GM23248 (cell line): Measurements from ENCODE around the gene IFNA7. TPM values are rescaled to one million over a fixed set of nuclear protein-coding genes. Genes with fewer than 3 reads are reported as not detected.
"Not testable (repeated sequence)": the region's sequence is repeated elsewhere in the genome, so short reads cannot be mapped to it uniquely, and the experiment has no call there.

ENCODE experiments used
- DNase-seq: peaks from one replicate; pipeline ENCODE4 v3.0.0-alpha.2; 2015
- H2AFZ ChIP-seq: fragments of 200-600 bp; sonication (generic); 2 replicates; pipeline ENCODE4 v1.6.1; 2016; ENCODE audit warnings: antibody characterized with exemption
- H3F3A ChIP-seq: fragments of 200-600 bp; sonication (generic); 2 replicates; pipeline ENCODE4 v1.6.1; 2016; ENCODE audit warnings: mild to moderate bottlenecking, antibody characterized with exemption, mixed run types; ENCODE audit not compliant: insufficient read depth
- H3K27ac ChIP-seq: fragments of 200-600 bp; sonication (generic); 2 replicates; pipeline ENCODE4 v1.5.1; 2016; ENCODE audit warnings: mild to moderate bottlenecking
- H3K27me3 ChIP-seq: fragments of 200-600 bp; sonication (generic); replicated peaks from 2 replicates; pipeline ENCODE4 v1.6.1; 2016; ENCODE audit warnings: mild to moderate bottlenecking; ENCODE audit not compliant: insufficient read depth
- H3K36me3 ChIP-seq: fragments of 200-600 bp; sonication (generic); 2 replicates; pipeline ENCODE4 v1.6.1; 2016; ENCODE audit warnings: low read depth, mild to moderate bottlenecking
- H3K4me1 ChIP-seq: fragments of 200-600 bp; sonication (generic); 2 replicates; pipeline ENCODE4 v1.6.1; 2016; ENCODE audit warnings: mild to moderate bottlenecking; ENCODE audit not compliant: insufficient read depth
- H3K4me2 ChIP-seq: fragments of 200-600 bp; sonication (generic); one replicate; pipeline ENCODE4 v1.6.1; 2016; ENCODE audit warnings: mild to moderate bottlenecking; ENCODE audit not compliant: unreplicated experiment
- H3K4me3 ChIP-seq: fragments of 200-600 bp; sonication (generic); 2 replicates; pipeline ENCODE4 v1.5.1; 2016; ENCODE audit warnings: mild to moderate bottlenecking
- H3K79me2 ChIP-seq: fragments of 200-600 bp; sonication (generic); 2 replicates; pipeline ENCODE4 v1.6.1; 2016; ENCODE audit warnings: mild to moderate bottlenecking; ENCODE audit not compliant: insufficient read depth
- H3K9ac ChIP-seq: fragments of 200-600 bp; sonication (generic); 2 replicates; pipeline ENCODE4 v1.6.1; 2016; ENCODE audit warnings: mild to moderate bottlenecking
- H3K9me2 ChIP-seq: fragments of 200-600 bp; sonication (generic); 2 replicates; pipeline ENCODE4 v1.6.1; 2016; ENCODE audit warnings: mixed run types, mild to moderate bottlenecking, moderate library complexity; ENCODE audit not compliant: insufficient read depth
- H3K9me3 ChIP-seq: fragments of 200-600 bp; sonication (generic); one replicate; pipeline ENCODE4 v1.6.1; 2017; ENCODE audit warnings: low read depth
- H4K20me1 ChIP-seq: fragments of 200-600 bp; sonication (generic); 2 replicates; pipeline ENCODE4 v1.6.0; 2016; ENCODE audit not compliant: insufficient read depth
- EZH2 ChIP-seq: fragments of 200-600 bp; sonication (generic); IDR thresholded peaks from 2 replicates; pipeline ENCODE4 v1.6.1; 2018; ENCODE audit warnings: antibody characterized with exemption, mild to moderate bottlenecking; ENCODE audit not compliant: insufficient read depth, poor library complexity, severe bottlenecking
- EZH2phosphoT487 ChIP-seq: fragments of 200-600 bp; sonication (generic); IDR thresholded peaks from 2 replicates; pipeline ENCODE4 v1.6.1; 2018; ENCODE audit warnings: antibody characterized with exemption, moderate library complexity, mild to moderate bottlenecking, low read depth; ENCODE audit not compliant: insufficient read depth
- WGBS, 2 experiments: methylation state at CpG; one replicate each; pipeline ENCODE4 v1.1.6; 2015 to 2017; ENCODE audit warnings: low lambda C conversion rate in 2 of 2, low coverage in 1 of 2; ENCODE audit errors: missing lambda C conversion rate in 2 of 2; 5-methylcytosine and 5-hydroxymethylcytosine counted together
- in situ Hi-C: fragments of 300-500 bp; cut with MboI; formaldehyde crosslinking; loops from 2 replicates; pipeline ENCODE4 v1.15.0; 2020
- polyA plus RNA-seq: library from polyadenylated mRNA; unstranded; fragments of >200 nt; fragmentation: Nextera tagmentation; extraction: Ambion mirVana; gene quantifications from 2 replicates; pipeline ENCODE4 v1.2.1, GENCODE V29; 2016
- total RNA-seq: library from RNA; depleted of rRNA; stranded (reverse); fragments of >200 nt; shearing (Covaris generic); gene quantifications from 2 replicates; pipeline ENCODE4 v1.2.3, GENCODE V29; 2014

IFNA7 gene
- total and polyA plus RNA-seq, 2 experiments from 2014 or later, result not detected

DNA sequence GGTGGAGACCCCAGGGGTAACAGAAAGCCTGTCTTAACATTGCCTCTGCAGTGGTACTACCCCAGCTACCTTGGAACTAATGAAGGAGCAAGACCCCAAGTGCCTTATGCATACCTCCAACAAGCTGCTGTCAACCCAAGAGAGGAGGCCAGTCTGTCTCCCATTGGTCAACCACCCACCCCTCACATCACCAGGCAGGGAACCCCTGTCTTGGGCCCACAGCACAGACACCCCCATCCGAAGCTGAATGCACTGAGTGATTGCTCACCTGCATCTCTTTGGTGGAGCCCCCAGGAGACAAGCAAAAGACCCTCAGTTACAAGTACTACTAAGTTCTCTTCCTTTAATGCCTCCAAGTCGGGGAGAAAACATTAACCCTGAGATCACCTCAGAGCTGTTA is 10.2 kb upstream of the IFNA7 start:
- H3K36me3 ChIP-seq, H3K9ac ChIP-seq, in situ Hi-C loops, H3K9me2 ChIP-seq, H4K20me1 ChIP-seq, H3K9me3 ChIP-seq, H3K4me3 ChIP-seq, H2AFZ ChIP-seq, H3K4me2 ChIP-seq, H3K4me1 ChIP-seq, H3K79me2 ChIP-seq, H3K27ac ChIP-seq, DNase-seq, H3F3A ChIP-seq: not testable (repeated sequence)
- 13 to 24% methylated on average over 2 of the region's 2 CpGs for WGBS, 2 experiments
- peaks cover 20% of the 10 kb centered on the region for H3K27me3 ChIP-seq

DNA sequence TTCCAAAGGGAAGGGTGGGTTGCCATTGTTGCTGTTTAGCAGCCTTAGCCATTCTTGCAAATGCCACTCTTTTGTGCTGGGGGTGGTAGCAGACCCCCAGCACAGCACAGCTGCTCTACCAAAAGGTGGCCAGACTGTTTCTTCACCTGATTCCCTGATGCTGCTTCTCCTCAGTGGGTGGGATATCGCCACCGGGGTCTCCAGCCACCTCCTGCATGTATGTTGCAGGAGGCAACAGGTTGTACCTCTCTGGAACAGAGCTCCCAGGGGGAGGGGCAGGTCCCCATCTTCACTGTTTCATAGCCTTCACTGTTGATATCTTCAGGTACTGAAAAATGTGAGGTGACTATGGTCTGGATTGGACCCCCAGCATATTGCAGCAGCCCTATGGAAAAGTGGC is 8.8 kb upstream of the IFNA7 start:
- H3K27me3 ChIP-seq, result peaks cover 16% of the 10 kb centered on the region
- DNase-seq, in situ Hi-C loops, H3K9me2 ChIP-seq, H3K36me3 ChIP-seq, H3K9ac ChIP-seq, H3K4me1 ChIP-seq, H3F3A ChIP-seq, H3K4me2 ChIP-seq, H3K4me3 ChIP-seq, H3K9me3 ChIP-seq, H3K27ac ChIP-seq, H2AFZ ChIP-seq, H4K20me1 ChIP-seq, H3K79me2 ChIP-seq: not testable (repeated sequence)
- 68 to 76% methylated on average over 2 of the region's 2 CpGs for WGBS, 2 experiments

DNA sequence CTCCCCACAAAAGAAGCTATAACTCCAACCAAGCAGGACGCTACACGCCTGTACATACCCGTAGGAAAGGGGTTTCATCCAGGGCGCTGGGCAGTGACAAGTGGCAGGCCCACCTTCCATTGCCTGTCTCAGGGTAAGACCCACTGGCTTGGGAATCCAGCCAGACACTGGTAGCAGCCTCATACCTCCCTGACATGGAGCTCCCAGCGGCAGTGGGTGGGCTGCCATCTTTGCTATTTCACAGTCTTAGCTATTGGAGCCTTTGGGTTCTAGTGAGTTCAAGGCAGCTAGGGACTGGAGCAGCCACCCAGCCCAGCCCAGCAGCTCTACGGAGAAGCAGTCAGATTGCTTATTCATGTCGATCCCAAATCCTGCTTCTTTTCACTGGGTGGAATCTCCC is 8.3 kb upstream of the IFNA7 start:
- H2AFZ ChIP-seq, result no peak overlapping the region
- H3K27ac ChIP-seq, result no peak overlapping the region
- TF ChIP-seq EZH2phosphoT487, result no peak
- TF ChIP-seq EZH2, result no peak
- H3K9me3 ChIP-seq, result no peaks in the 10 kb centered on the region
- in situ Hi-C loops, result no loop called here
- no peaks in the 10 kb centered on the region for H4K20me1 ChIP-seq
- no peaks in the 10 kb centered on the region for H3K9me2 ChIP-seq
- peaks cover 15% of the 10 kb centered on the region; the same call in 1 of the 2 replicates for H3K27me3 ChIP-seq
- H3K4me1 ChIP-seq, result no peaks in the 10 kb centered on the region
- H3K4me2 ChIP-seq, result no peak overlapping the region
- DNase-seq, result no peak
- no peaks in the 10 kb centered on the region for H3K36me3 ChIP-seq
- WGBS, 2 experiments, result 56 to 57% methylated on average over 7 of the region's 7 CpGs
- no peaks in the 10 kb centered on the region for H3F3A ChIP-seq
- no peaks in the 10 kb centered on the region for H3K79me2 ChIP-seq
- H3K9ac ChIP-seq, result no peak overlapping the region
- H3K4me3 ChIP-seq, result no peak overlapping the region

DNA sequence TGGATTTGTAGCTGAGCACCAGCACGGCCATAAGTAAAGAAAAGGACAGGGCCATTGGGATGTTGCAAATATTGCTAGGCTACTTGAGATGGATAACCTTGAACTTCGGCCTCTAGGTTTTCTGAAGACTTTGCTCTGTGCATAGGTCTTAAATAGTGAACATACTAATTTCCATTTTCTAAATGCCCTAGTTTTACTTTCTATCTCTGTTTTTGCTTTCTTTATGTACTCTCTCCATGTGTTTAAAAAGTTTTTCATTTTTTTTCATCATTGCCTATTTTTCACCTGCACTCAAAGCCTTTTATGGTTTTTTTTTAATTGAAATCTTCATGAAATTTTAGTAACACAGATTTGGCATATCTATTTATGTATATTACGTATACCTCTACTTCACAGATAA is 5.0 kb upstream of the IFNA7 start, which contains the start of gene IFNA10:
Gene IFNA10 (minus strand): TSS at position 101 of the 400 bp plus-strand sequence. CDS start 46 bp downstream, at position 55.
- H3K4me1 ChIP-seq, H3K4me2 ChIP-seq, H2AFZ ChIP-seq, H3K36me3 ChIP-seq, H3K9me2 ChIP-seq, in situ Hi-C loops, H4K20me1 ChIP-seq, DNase-seq, H3K79me2 ChIP-seq, H3K4me3 ChIP-seq, H3K9ac ChIP-seq, H3F3A ChIP-seq, H3K27ac ChIP-seq, H3K9me3 ChIP-seq: not testable (repeated sequence)
- H3K27me3 ChIP-seq, result peaks cover 30% of the 10 kb centered on the region
- WGBS, 2 experiments, result 36 to 44% methylated on average over 3 of the region's 3 CpGs

DNA sequence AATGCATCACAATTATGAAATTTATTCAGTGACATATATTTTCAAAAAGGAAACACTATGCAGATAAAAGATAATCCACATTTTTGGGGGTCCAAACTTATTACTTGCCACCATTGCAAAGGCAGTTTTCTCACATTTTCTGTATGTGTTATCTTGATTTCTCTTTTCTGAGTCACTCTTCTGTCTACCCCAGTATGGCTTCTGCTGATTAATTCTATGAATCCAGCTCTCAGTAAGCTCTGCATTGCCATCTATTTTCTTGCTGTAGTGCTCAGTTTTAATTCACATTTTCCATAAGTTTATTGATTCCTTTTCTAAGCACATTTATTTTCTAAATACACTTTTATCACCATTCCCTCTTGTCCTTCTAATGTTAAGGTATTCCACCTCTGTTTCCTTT is 3.2 kb upstream of the IFNA7 start:
- H3K27ac ChIP-seq, result no peak overlapping the region
- TF ChIP-seq EZH2 (no peak), EZH2phosphoT487 (no peak)
- H3K4me3 ChIP-seq, result no peak overlapping the region
- no peaks in the 10 kb centered on the region for H3K36me3 ChIP-seq
- no peaks in the 10 kb centered on the region for H4K20me1 ChIP-seq
- no peak overlapping the region for H3K9ac ChIP-seq
- H3K79me2 ChIP-seq, result no peaks in the 10 kb centered on the region
- peaks cover 33% of the 10 kb centered on the region for H3K27me3 ChIP-seq
- no peaks in the 10 kb centered on the region for H3K4me1 ChIP-seq
- H2AFZ ChIP-seq, result no peak overlapping the region
- H3K9me3 ChIP-seq, result no peaks in the 10 kb centered on the region
- DNase-seq, result no peak
- H3F3A ChIP-seq, result no peaks in the 10 kb centered on the region
- H3K4me2 ChIP-seq, result no peak overlapping the region
- in situ Hi-C loops, result no loop called here
- H3K9me2 ChIP-seq, result no peaks in the 10 kb centered on the region

DNA sequence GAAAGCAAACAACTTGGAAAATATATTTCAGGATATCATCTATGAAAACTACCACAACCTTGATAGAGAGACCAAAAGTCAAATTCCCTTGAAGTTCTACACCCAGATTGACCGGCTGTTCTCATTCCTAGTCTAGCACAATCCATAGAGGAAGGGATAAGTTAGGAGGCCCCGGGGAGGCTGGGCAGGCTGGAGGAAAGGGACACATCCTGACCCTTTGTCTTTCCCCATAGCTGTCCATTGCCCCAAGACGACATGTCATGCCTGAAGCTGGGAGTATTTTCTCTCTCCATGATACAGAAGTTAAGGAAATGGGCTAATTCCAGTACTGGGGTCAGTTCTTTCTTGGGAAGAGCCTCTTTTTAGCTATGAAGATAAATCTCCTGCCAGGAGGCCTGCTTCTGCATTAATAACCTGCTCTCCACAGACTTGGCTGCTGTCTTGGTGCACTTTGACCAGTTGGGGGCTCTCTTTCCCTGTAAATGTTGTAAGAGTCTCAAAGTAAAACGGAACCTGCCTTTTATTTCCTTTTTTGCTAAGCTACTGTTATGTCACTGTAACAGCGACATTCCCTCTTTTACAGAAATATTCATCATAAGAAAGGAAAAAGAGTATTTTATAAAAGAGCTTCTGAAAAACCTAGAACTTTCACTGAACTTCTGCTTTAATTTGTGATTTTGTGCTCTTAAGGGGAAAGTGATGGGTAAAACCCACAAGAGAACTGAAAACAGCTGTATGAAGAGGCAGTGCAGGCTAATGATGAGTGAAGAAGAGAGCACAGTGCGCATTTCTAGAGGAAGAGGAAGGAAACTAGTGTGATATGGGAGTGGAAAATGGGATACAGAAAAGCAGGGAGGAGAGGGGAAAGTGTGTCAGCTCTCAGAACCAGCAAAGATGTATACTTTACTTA is 6.9 kb downstream of the IFNA7 start:
- DNase-seq, result peak; percentile 53
- H2AFZ ChIP-seq, result peak overlapping the region; percentile 63
- H3K9ac ChIP-seq, H3K79me2 ChIP-seq, in situ Hi-C loops, H3K27ac ChIP-seq, H3K27me3 ChIP-seq, H4K20me1 ChIP-seq, H3K9me3 ChIP-seq, H3F3A ChIP-seq, H3K36me3 ChIP-seq, H3K9me2 ChIP-seq, H3K4me1 ChIP-seq: not testable (repeated sequence)
- H3K4me3 ChIP-seq, result peak overlapping the region; percentile 52
- peak overlapping the region; percentile 21 for H3K4me2 ChIP-seq
- WGBS, 2 experiments, result 23 to 28% methylated on average over 6 of the region's 6 CpGs

DNA sequence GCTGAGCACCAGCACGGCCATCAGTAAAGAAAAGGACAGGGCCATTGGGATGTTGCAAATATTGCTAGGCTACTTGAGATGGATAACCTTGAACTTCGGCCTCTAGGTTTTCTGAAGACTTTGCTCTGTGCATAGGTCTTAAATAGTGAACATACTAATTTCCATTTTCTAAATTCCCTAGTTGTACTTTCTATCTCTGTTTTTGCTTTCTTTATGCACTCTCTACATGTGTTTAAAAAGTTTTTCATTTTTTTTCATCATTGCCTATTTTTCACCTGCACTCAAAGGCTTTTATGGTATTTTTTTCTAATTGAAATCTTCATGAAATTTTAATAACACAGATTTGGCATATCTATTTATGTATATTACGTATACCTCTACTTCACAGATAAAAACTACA is 14.5 kb downstream of the IFNA7 start, which contains the start of gene IFNA4:
Gene IFNA4 (minus strand): TSS at position 101 of the 400 bp plus-strand sequence. CDS start 56 bp downstream, at position 45.
- H3K9me3 ChIP-seq, H3F3A ChIP-seq, in situ Hi-C loops, DNase-seq, H3K4me3 ChIP-seq, H3K36me3 ChIP-seq, H4K20me1 ChIP-seq, H3K79me2 ChIP-seq, H3K4me2 ChIP-seq, H3K9ac ChIP-seq, H3K4me1 ChIP-seq, H3K9me2 ChIP-seq, H2AFZ ChIP-seq, H3K27ac ChIP-seq: not testable (repeated sequence)
- 41 to 44% methylated on average over 3 of the region's 3 CpGs for WGBS, 2 experiments
- peaks cover 27% of the 10 kb centered on the region; the same call in 1 of the 2 replicates for H3K27me3 ChIP-seq
